ENCODE data around the gene FAM228A.
"Not testable (repeated sequence)": the region's sequence is repeated elsewhere in the genome, so short reads cannot be mapped to it uniquely, and the experiment has no call there.

FAM228A gene

DNA sequence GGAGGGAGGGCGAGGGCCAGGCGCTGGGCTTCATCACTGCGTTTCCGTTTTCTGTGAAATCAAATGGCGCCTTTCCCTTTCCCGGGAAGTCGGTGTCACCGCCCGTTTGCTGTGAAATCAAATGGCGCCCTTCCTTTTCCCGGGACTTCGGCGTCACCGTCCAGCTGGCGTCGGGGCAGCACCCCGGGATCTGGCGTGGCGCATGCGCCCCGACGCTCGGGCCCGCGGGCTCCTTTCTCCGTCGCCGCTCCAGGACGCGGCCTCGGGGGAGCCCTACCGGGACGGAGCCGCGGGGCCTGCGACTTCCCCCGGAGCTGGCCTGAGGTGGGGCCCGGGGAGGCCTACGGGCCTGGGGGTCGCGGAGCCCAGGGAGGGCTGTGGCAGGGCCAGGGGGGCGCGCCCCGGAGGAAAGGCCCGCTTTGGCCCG, at the start of gene FAM228A:
Gene FAM228A (plus strand): TSS at position 203 of the 427 bp plus-strand sequence. CDS start 428 bp downstream, outside the sequence.
- no peak for DNase-seq

DNA sequence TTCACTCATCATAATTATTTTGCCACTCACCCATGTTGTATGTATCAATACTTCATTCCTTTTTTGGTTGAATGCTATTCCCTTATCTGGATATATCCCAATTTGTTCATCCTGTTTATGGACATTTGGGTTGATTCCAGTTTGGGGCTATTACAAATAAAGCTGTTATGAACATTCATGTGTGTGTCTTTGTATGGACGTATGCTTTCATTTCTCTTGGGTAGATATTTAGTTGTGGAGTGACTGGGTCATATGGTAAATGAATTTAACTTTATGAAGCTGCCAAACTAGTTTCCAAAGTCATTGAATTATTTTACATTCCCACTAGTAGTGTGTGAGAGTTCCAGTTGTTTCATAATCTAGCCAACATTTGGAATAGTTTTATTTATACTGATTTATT, 48.9 kb upstream of the FAM228A start:
- DNase-seq, result no peak

DNA sequence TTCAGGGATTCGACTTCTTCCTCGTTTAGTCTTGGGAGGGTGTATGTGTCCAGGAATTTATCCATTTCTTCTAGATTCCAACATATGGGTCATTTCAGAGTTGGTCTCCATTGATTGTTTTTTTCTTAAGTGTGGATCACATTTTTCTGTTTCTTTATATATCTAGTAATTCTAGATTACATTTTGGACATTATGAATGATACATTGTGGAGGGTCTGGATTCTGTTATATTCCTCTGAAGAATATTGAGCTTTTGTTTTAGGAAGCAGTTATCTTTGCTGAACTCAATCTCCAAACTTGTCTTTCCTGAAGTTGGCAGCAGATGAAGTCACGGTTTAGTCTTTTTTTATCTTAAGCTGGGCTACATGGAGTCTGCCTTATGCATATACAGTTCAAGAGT, 42.3 kb upstream of the FAM228A start:
- no peak for DNase-seq

DNA sequence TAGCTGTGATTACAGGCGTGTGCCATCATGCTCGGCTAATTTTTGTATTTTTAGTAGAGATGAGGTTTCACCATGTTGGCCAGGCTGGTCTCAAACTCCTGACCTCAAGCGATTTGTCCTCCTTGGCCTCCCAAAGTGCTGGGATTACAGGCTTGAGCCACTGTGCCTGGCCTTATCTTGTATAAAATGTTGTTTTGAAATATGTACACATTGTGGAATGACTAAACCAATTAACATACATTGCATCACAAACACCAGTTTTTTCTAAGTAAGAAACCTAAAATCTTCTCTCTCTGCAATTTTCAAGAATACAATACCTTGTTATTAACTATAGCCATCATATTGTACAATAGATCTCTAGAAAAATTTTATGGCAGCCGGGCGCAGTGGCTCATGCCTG, 34.5 kb upstream of the FAM228A start:
- not testable (repeated sequence) for DNase-seq

DNA sequence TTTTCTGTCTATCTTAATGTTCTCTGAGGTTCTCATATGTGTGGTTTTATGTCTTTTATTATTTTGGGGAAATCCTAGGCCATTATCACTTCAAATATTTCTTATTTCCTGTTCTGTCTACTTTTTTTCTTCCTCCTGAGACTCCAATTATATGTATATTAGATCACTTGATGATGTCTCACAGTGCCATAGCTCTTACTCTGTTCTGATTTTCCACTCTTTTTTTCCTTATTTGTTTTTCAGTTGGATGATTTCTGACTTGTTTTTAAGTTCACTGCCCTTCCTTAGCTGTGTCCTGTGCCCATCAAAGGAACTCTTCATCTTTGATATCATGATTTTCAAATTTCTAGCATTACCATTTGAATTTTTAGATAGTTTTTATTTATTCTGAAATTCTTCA, 27.5 kb upstream of the FAM228A start:
- DNase-seq, result no peak

DNA sequence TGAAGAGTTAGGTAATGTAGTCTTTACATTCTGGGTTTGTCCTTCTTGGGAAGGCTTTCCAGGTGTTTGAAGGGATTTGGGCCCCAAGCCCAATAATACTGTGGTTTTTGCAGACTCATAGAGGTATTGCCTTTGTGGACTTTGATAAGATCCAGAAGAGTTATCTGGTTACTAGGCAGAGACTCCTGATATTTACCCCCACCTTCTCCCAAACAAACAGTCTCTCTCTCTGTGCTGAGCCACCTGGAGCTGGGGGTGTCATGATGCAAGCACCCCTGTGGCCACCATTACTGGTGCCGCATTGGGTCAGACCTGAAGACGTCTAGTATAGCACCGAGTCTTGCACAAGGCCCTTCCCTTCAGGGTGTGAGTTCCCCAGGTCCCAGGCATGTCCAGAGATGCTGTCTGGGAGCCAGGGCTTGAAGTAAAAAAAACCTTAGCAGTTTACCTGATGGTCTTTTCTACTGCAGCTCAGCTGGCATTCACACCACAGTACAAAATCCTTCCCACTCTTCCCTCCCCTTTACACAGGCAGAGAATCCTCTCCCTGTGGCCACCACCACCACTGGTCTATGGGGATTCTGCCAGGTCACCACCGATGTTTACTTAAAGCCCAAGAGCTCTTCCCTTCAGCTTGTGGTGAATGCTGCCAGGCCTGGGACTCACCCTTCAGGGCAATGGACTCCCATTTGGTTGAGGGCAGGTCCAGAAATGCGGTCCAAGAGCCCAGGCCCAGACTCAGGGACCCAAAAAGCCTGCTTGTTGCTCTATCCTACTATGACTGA, 22.2 kb upstream of the FAM228A start:
- DNase-seq, result no peak

DNA sequence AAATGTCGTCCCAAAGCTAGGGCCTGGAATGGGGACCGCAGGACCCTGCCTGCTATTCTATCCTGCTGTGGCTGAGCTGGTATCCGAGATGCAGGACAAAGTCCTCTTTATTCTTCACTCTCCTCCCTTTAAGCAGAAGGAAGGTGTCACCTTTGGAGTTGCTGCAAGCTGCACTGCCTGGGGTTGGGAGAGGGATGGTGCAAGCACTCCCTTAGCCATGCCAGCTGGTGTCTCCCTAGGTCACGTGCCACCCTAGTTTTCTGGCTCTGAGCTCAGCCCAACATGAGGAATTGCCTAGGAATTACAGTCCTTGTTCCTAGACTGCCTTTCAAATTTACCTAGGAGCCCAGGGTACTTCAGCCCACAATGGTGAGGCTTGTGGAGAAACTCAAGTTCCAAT, 21.4 kb upstream of the FAM228A start:
- DNase-seq, result no peak

DNA sequence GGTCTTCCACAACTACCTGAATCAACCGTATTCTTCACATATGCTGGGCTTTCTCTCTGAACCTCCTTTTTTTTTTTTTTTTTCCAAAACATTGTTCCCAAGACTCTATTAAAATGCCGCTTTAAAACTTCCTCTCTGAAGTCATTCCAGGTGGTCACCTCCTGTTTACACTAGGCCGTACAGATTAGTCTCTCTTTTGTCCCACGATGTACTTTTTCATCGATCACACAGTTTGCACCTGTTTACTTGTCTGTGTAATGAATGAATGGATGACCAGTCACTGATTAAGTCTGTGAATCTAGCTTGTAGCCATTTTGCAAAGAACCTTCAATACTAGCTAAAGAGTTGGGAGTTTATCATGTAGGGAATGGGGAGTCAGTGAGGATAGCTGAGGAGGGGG, 16.7 kb upstream of the FAM228A start:
- DNase-seq, result no peak

DNA sequence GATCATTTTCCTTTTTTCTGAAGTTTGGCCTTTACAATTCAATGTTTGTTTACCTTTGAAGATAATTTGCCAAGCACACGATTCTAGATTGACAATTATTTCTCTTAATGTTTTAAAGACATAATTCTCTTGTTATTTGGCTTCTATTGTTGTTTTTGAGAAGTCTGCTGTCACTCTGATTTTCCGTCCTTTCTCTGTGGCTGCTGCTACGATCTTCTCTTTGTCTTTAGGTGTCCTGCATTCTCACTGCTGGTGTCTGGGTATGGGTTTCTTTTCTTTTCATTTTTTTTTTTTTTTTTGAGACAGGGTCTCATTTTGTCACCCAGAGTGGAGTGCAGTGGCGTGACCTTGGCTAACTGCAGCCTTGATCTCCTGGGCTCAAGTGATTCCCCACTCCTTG, 15.1 kb upstream of the FAM228A start:
- DNase-seq, result no peak

DNA sequence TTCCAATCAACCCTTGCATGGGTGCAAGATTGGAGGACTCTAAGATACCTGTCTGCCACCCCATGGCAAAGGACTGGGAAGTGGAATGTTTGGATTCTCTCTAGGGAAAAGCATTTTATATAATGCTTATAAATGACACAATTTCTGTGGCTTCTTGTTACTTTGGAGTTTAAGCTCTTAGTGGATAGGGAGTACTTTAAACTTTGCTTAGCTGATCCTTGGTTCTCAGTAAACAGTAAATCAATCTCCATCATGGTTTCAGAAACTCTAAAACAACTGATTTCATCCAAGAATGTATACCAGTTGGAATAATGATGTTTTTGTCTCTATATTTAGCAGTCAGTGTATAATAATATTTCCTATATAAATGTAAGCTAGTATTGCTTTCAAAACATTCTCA, 14.1 kb upstream of the FAM228A start:
- DNase-seq, result no peak

DNA sequence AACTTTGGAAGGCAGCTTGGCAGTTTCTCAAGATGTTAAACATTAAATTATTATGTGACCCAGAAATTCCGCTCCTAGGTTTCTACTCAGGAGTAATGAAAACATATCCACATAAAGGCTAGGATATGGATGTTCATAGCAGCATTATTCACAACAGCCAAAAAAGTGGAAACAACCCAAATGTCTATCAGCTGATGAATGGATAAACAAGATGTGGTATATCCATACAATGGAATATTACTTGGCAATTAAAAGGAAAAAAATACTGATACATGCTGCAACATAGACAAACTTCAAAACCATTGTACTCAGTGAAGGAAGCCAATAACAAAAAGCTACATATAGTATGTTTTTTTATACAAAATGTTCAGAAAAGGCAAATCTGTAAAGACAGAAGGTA, 12.4 kb upstream of the FAM228A start:
- DNase-seq, result no peak

DNA sequence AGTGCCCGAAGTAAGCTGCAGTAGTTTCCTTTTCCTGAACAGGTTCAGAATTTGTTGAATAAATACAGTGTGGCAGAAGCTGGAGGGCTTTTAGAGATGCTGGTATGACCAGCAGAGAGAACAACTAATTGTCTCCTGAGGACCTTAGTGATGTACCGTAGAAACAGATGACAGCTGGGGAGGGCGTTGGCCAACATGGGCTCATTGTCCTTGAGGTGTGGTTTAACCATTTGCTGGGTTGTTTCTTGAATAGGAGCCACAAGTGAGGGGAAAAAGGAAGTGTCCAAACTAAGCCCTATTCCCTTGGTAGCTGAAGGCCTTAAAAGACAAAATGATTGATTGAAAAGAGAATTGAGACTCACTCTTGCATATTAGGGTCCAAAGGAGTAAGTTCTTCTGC, 11.7 kb upstream of the FAM228A start:
- peak; percentile 5 for DNase-seq

DNA sequence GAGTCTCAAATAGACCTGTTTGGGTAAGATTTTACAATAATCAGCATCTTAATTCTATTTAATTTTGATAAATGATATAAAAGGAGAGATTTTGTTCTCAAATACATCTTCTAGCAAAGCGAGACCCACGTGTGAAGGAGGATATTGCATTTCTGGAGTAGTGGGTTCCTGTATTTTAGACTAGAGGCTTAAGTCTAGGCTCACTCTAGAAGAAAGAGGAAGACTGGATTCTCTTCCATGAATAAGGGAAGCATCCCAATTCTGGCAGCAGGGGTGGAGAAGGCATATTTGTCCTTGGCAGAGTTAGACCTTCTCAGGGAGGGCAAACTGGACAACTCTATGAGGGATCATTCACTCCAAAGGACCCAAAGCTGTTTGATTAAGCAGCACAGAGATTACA, 11.3 kb upstream of the FAM228A start:
- no peak for DNase-seq

DNA sequence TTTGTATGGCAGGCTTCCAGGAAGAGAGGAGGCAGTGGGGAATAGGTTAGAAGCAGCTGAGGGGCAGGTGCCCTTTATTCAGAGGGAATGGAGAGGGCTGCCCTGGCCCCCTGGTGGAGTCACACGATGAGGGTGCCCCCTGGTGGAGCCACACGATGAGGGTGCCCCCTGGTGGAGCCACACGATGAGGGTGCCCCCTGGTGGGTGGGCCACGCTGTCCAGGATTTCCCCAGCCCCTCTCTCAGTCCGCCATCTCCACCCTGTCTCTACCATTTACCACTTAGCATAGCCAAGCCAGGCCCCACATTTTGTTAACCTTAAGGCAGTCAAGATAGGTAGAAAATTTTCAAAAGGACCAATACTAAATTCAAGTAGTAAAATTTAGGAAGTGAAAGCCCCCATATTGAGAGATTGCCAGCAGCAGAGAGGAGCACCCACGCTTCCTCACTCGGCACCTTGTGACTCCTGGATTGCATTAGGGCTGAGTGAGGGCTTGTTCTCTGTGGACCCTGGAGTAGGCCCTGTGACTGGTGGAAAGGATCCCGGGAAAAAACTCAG, 10.4 kb upstream of the FAM228A start:
- peak; percentile 20 for DNase-seq

DNA sequence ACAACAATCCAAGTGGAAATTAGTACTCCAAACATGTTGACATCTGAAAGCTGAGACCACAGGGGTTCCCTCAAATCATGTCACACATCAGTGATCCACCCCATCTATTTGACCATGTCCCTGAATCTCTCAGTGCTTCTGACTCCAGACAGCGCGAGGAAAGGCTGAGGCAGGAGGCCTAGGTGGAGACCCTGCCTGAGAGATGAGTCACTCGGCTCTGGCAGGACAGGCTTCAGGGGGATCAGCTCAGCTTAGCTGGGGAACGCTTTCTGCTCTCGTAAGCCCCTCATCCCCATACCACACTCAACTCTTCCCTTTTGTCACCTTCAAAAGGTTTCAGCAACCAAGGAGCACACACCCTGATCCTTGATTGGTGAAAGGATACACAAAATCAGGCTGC, 5.8 kb upstream of the FAM228A start:
- no peak for DNase-seq

DNA sequence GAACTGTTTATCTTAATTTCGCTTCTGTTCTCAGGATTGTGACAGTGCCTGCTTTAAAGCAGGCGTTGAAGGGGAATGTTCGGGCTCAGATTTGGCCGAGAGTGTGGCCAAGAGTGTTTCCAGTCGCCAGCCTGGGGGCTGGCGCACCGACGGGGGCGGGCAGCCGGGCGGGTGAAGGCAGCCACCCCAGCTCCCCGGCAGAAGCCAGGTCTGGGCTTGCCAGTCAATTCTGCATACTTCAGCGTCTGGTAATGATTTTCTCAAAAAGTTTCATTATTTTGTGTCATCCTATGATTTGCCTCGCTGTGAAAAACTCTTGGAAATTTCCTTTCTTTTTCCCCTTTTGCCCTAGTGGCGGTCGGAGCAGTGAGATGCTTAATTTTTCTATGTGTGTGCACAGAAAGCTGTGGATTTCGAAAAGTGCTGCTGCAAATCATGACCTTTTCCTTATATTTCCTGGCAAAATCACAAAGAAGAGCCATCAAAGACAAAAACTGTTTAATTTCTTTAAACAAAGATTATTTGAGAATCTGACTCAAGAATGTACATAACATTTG, 856 bp downstream of the FAM228A start:
- DNase-seq, result no peak

DNA sequence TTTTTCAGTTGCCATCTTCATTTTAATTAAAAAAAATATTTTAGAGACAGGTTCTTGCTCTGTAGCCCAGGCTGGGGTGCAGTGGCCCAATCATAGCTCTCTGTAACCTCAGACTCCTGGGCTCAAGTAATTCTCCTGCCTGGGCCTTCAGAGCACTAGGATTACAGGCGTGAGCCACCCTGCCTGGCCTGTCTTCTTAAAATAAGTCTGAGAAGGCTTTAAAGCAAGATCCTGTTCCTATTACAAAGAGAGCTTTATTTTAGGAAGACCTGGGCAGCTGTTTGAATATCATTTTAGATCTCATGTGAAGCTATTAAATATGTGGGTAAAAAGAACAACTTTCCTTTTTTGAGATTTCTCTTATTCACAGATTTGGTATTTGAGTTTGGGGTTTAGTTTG, 1.5 kb downstream of the FAM228A start:
- no peak for DNase-seq

DNA sequence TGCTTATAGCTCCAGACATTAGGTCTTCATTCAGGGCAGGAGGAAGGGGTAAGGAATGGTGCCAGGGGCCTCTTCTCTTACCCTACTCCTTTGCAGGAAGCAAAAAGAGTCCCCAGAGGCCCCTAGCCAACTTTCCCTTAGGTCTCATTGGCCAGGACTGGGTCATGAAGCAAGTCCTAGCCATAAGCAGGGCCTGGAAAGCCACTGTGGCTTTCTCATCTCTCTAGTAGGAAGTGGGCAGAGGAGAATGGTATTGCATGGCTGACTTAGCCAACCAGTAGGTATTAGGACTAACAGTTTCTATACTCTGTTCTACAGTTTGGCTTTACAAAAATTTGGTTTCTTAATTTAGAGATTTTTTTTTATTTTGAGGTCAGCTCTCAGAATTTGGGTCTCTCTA, 4.8 kb downstream of the FAM228A start:
- DNase-seq, result no peak

DNA sequence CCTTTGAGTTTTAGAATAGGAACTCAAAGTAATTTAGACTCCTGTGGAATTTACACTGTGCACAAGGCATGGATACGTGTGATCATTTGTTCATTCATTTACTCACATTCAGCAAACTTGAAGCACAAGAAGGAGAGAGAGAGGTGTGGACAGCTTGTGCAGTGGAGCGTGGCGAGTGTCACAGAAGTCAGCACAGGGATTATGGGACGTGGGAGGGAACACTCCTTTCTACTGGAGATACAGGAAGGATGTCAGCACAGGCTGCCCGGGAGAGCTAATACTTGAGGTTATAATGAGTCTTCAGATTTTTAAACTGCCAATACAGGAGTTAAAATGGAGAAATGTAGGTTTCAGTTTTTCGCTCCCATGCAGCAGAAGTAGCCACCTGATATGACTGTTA, 7.0 kb downstream of the FAM228A start:
- no peak for DNase-seq

DNA sequence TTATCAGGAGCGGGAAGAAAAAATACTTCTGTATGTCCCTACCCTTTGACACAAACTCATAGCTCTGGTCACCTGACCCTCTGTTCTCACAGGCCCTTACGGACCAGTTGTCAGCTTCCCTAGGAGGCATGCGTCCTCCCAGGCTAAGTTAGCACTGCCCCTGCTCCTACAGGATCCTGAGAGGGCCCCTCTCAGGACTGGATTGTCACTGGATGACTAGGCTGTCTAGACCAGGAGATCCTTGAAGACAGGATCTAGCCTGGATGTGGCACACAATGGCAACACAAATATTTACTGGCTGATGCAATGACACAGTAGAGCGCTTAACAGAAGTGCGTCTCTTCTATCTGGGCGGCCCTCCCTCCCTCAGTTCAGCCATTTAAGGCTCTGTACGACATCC, 7.7 kb downstream of the FAM228A start:
- DNase-seq, result no peak

DNA sequence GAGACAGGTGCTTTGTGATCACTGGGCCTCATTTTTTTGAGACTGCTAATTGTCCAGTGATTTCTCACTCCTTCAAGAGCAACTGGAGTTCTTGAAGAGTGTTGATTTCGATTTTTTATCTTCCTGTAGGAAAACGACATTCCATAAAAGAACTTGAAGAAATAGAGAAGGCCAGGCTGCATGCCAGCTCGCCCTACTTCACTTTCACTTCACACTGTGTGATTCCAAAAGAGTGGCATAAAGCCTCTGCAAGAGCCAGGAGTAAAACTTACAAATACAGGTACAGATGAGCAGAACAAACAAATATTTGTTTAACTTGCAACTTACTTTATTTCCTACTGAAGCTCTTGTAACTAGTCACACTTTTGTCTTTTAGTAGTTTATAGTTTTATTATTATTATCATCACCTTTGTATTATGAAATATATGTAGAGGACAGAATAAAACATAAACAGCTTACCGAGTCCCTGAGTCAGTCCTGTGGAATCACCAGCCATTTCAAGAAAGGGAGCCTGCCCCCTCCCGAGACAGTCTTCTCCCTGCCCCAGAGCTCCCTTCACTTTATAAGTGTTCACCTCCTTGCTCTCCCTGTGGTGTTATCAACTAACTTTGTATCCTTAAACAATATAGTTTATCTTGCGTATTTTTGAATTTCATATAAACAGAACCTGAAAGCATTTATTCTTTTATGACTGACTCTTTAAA, 8.7 kb downstream of the FAM228A start:
- no peak for DNase-seq

DNA sequence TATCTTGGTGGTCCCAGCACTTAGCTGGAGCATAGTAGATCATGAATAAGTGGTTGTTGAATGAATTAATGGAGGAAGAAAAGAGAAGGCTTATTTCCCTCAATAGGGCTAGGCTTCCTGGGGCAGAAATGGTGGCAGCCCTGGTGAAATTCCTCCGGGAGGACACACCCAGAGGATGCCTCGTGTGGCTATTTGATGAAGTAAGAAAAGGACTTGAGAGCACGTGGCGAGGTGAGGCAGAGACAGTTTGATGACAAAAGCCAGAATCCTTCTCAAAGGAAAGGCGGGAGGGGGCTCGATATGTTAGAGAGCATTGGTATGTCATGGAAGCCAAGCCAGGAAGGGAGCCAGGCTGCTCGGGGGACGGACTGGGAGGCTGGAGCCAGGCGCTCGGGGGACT, 14.7 kb downstream of the FAM228A start:
- DNase-seq, result no peak

DNA sequence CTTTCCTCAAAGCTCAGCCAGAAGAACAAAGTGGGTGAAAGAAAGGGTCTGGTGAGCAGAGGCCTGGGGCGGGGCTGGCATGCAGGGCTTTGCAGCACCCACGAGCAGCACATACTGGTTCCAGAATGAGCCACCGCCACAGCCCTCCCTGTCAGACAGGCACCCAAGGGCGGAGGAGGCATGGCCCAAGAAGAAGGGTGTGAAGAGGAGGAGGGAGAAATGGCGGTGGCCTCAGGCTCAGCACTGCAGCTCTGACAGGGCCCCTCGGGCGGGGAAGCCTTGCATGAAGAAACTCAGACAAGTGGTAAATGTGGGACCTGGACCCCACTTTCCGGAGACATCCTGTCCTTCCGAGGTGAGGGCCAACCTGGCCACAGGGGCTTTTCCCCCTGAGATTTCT, 15.7 kb downstream of the FAM228A start:
- DNase-seq, result no peak

DNA sequence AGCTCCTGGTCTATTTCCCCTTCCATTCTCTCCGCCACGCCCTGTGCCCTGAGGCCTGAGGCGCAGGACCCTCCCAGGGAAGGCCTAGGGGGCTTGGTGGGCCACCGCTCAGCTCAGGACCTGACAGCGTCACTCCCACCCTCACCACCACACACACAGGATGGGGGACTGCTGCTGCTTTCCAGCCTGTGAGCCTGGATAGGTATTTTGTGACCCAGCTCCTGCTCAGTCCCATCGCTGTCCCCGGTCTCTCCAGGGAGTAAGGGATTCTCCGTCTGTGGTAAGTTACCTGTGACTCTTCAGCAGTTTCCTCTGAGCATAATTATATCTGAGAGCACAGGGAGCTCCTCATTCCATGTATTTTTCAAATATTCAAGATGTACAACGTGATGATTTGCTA, 16.3 kb downstream of the FAM228A start:
- DNase-seq, result no peak

Measured in NCI-H69 (cell line).